Mucosa of descending colon (tissue), 3 donors: Measurements from ENCODE around the gene SAYSD1. TPM values are rescaled to one million over a fixed set of nuclear protein-coding genes. Genes with fewer than 3 reads are reported as not detected.

Experiments
- ATAC-seq: fragments of 200-7000 bp; cut with Tn5 transposase; one replicate; pipeline ENCODE4 v1.9.1; 2020; ENCODE audit warnings: mild to moderate bottlenecking, moderate library complexity
- DNase-seq, 3 donors: peaks; one replicate each; pipeline ENCODE4 v3.0.0-alpha.2; 2020
- H3K36me3 ChIP-seq: fragments of 200-600 bp; one replicate; pipeline ENCODE4 v1.8.0; 2021; ENCODE audit warnings: low read depth, mild to moderate bottlenecking
- H3K4me1 ChIP-seq: fragments of 200-600 bp; one replicate; pipeline ENCODE4 v1.8.0; 2021; ENCODE audit warnings: low read depth, mild to moderate bottlenecking
- H3K4me3 ChIP-seq: fragments of 200-600 bp; one replicate; pipeline ENCODE4 v1.8.0; 2021; ENCODE audit warnings: mild to moderate bottlenecking
- H3K9me3 ChIP-seq: fragments of 200-600 bp; one replicate; pipeline ENCODE4 v1.8.0; 2021; ENCODE audit warnings: mild to moderate bottlenecking
- intact Hi-C, 2 donors: fragments of 100-400 bp; cut with DNase I in 1 of 2; cut with micrococcal nuclease in 1 of 2; formaldehyde crosslinking; loops; one replicate each; pipeline versions ENCODE4 v1.11.0 to v1.11.1; 2022; cut with DNase I, micrococcal nuclease
- total RNA-seq, 3 donors: library from RNA; stranded (reverse); fragmentation: NEBNext Ultra II Directional in 2 of 3; extraction: Animal tissue kit (Norgen Biotek cat#: 25700) in 2 of 3; gene quantifications; one replicate each; pipeline versions ENCODE4 v1.2.1 to v1.2.4, GENCODE V29; 2021 to 2023
- TF ChIP-seq, protein P1 (sequence below): fragments of 200-600 bp; IDR thresholded peaks from one replicate; pipeline ENCODE4 v1.8.0; 2022; ENCODE audit warnings: antibody characterized with exemption, mild to moderate bottlenecking
- donor health status: DM: no; HTN: no; CAD: no; lungs with moderate emphysema.
- donor health status: DM: no; HTN: no; CAD: no.
- donor health status: DM: no; HTN: yes; CAD: no.

The SAYSD1 gene
- total RNA-seq, 3 donors from 2014 or later = 12.8 to 16.0 (median 14.7) TPM

DNA sequence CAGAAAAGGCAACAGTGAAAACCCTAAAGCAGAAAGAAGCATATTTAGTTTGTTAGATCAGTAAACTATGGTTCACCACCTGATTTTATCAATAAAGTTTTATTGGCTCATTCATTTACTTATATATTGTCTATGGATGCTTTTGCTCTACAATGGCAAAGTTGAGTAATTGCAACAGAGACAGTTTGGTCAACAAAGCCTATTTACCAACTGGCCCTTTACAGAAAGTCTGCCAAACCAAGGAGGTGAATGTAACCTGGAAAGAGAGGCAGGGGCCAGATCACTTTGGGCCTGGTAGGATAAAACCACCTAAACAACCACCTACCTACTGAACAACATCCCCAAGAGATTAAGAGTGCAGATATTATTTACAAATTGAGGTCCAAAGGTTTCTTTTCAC, 19.4 kb downstream of the SAYSD1 start:
- no peaks in the 10 kb centered on the region for H3K36me3 ChIP-seq
- ATAC-seq (no peak), DNase-seq (no peak)
- intact Hi-C loops = no loop called here
- TF ChIP-seq, protein P1, sequence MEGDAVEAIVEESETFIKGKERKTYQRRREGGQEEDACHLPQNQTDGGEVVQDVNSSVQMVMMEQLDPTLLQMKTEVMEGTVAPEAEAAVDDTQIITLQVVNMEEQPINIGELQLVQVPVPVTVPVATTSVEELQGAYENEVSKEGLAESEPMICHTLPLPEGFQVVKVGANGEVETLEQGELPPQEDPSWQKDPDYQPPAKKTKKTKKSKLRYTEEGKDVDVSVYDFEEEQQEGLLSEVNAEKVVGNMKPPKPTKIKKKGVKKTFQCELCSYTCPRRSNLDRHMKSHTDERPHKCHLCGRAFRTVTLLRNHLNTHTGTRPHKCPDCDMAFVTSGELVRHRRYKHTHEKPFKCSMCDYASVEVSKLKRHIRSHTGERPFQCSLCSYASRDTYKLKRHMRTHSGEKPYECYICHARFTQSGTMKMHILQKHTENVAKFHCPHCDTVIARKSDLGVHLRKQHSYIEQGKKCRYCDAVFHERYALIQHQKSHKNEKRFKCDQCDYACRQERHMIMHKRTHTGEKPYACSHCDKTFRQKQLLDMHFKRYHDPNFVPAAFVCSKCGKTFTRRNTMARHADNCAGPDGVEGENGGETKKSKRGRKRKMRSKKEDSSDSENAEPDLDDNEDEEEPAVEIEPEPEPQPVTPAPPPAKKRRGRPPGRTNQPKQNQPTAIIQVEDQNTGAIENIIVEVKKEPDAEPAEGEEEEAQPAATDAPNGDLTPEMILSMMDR = no peak
- H3K4me3 ChIP-seq = no peak overlapping the region
- no peaks in the 10 kb centered on the region for H3K4me1 ChIP-seq
- no peaks in the 10 kb centered on the region for H3K9me3 ChIP-seq

DNA sequence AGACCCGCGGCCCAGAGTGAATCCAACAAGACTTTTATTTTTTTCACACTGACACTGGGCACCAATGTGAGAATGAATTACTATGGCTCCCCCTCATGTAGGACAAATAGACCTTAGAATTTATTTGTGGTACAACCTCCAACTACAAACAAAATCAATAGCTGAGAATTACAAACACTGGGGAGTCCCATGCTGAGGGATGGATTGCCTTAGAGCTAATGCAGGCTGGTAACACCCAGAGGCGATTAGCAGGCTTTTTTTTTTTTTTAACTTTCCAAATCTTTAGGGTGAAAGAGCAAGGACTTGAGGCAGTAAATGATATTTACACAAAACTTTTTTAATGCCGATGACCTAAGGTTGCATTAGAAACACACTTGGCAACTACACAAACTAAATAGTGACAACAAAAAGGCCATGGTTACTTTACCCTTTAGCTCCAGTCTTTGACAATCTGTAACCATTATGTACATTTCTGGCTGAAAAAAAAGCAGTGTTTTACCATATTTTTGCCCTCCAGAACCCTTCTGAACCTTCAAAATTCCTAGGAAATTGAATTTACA, 21.8 kb downstream of the SAYSD1 start:
- Histone ChIP-seq H3K9me3 (no peaks in the 10 kb centered on the region), H3K4me3 (no peak overlapping the region), H3K4me1 (no peaks in the 10 kb centered on the region), H3K36me3 (no peaks in the 10 kb centered on the region)
- ATAC-seq (no peak), DNase-seq (no peak)
- intact Hi-C loops = no loop called here
- TF ChIP-seq, protein P1 = no peak

DNA sequence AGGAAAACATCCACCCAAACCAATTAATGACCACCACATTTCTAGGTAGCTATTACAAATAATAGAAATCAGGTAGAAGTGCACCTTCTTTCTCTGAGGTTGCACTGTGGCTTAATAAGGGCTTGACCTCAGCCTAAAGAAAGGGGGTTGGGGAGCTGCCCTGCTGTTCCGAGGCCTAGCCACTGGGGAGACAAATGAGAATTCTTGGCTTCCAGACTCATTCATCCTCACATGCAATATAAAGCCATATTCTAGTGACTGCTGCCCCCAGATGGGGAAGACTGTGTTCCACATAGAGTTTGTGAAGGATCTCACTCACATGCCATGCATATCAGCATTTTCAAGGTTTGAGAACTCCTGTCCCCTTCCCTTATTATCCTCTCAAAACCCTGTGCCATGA, 22.9 kb downstream of the SAYSD1 start:
- intact Hi-C loops = no loop called here
- H3K4me1 ChIP-seq = no peaks in the 10 kb centered on the region
- no peak for ATAC-seq
- no peaks in the 10 kb centered on the region for H3K36me3 ChIP-seq
- H3K9me3 ChIP-seq = no peaks in the 10 kb centered on the region
- TF ChIP-seq, protein P1 = no peak
- no peak overlapping the region for H3K4me3 ChIP-seq
- DNase-seq = no peak

DNA sequence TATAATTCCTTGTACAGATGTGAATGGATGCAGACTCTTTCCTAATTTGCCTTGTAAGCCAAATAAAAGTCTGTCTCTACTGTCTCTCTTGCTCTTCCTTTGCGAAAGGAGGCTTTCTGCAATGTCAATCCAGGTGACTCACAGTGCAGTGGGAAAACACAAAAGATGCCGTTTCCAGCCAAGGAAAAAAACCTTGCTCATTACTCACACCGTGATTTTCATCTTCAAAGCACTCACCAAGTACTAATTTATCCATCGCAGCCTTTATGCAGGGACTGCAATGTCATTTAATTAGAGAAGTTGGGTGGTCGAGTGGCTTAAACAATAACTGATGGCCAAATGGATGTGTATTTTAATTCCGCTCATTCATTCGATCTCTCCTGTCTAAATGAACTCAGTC, 23.8 kb downstream of the SAYSD1 start:
- intact Hi-C loops = no loop called here
- no peak for ATAC-seq
- TF ChIP-seq, protein P1 = no peak
- Histone ChIP-seq H3K4me3 (no peak overlapping the region), H3K4me1 (no peaks in the 10 kb centered on the region), H3K9me3 (no peaks in the 10 kb centered on the region), H3K36me3 (no peaks in the 10 kb centered on the region)
- no peak for DNase-seq

DNA sequence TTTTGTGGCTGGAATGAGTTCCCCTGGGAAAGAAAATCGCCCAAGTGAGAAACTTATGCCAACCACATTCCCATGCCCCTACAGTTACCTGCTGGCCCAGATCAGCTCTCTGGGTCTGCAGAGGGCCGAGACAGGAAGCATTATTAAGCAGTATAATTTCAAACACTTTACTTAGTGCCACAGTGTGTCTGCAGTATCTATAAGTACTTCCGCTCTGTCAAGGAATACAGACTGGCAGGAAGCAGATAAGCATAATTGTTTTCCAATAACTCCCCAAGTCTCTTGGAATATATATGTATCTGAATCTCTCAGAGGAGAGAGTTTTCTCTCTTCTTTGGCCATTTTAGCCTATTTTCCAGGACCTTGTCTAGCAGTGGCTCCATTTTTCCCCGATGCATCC, 24.9 kb downstream of the SAYSD1 start:
- ATAC-seq (no peak), DNase-seq (no peak)
- H3K4me1 ChIP-seq = no peaks in the 10 kb centered on the region
- intact Hi-C loops = no loop called here
- no peak overlapping the region for H3K4me3 ChIP-seq
- H3K9me3 ChIP-seq = no peaks in the 10 kb centered on the region
- H3K36me3 ChIP-seq = no peaks in the 10 kb centered on the region
- TF ChIP-seq, protein P1 = no peak

DNA sequence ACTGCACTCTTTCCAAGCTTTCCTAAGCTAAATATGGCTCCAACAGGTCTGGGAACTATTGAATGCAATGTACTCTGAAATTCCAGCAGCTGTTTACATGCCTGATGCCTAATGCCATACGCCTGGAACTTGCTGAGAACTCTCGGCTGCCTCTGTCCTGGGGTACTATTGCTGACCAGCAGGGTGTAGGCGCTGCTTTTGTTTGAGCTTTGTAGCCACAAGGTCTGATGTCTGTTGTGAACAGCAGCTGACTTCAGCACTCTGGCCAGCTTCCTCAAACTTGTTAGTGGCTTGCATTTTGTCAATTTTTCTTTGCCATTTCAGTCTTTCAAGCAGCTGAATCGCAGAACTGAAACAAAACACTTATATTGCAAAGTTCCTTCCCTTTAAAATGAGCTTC, 26.7 kb downstream of the SAYSD1 start:
- DNase-seq = peak in 1 of 3 donors; percentile 39

More for the DNA sequence above, 26.7 kb downstream of the SAYSD1 start:
- intact Hi-C loops = no loop called here
- Histone ChIP-seq H3K36me3 (no peaks in the 10 kb centered on the region), H3K9me3 (no peaks in the 10 kb centered on the region), H3K4me3 (no peak overlapping the region), H3K4me1 (no peaks in the 10 kb centered on the region)
- TF ChIP-seq, protein P1 = no peak
- ATAC-seq = peak; percentile 59
